Keratinocyte (primary cell): ENCODE measurements around the gene GIT1. TPM values are rescaled to one million over a fixed set of nuclear protein-coding genes. Genes with fewer than 3 reads are reported as not detected.

ENCODE experiments used
- DNase-seq: peaks from one replicate; pipeline ENCODE4 v3.0.0-alpha.2; 2011; ENCODE audit warnings: low read depth, missing footprints, low spot score
- FAIRE-seq: peaks from 2 replicates; lab custom pipeline; 2011; peaks lifted over from hg19 to GRCh38; lab: Jason Lieb, UNC
- H2AFZ ChIP-seq: 2 replicates; pipeline ENCODE4 v1.6.0; 2012; ENCODE audit warnings: low read length, control low read depth, inconsistent platforms; ENCODE audit not compliant: control insufficient read depth
- H3K27ac ChIP-seq: 2 replicates; pipeline ENCODE4 v1.5.1; 2011; ENCODE audit warnings: low read length; ENCODE audit not compliant: control insufficient read depth, insufficient read depth
- H3K27me3 ChIP-seq: 3 replicates; pipeline ENCODE4 v1.6.0; 2011; ENCODE audit warnings: low read length; ENCODE audit not compliant: control insufficient read depth, insufficient read depth; ENCODE audit errors: extremely low read depth
- H3K36me3 ChIP-seq, 2 experiments: 2 replicates in 1 of 2; 3 replicates in 1 of 2; pipeline ENCODE4 v1.5.1; 2011; ENCODE audit warnings: low read length in 2 of 2, mild to moderate bottlenecking in 1 of 2; ENCODE audit not compliant: control insufficient read depth in 2 of 2, insufficient read depth in 2 of 2; ENCODE audit errors: extremely low read depth in 1 of 2
- H3K4me1 ChIP-seq: 3 replicates; pipeline ENCODE4 v1.5.1; 2011; ENCODE audit warnings: low read length; ENCODE audit not compliant: control insufficient read depth, insufficient read depth; ENCODE audit errors: extremely low read depth
- H3K4me2 ChIP-seq: 3 replicates; pipeline ENCODE4 v1.6.0; 2011; ENCODE audit warnings: low read depth, low read length; ENCODE audit not compliant: control insufficient read depth, insufficient read depth; ENCODE audit errors: extremely low read depth
- H3K4me3 ChIP-seq, 3 experiments: fragments of 200-600 bp in 1 of 3; sonication (generic) in 1 of 3; 2 replicates in 2 of 3; 3 replicates in 1 of 3; pipeline ENCODE4 v1.5.1; 2011 to 2016; ENCODE audit warnings: low read length in 3 of 3, mild to moderate bottlenecking in 3 of 3, control low read depth in 2 of 3, inconsistent platforms in 1 of 3, low read depth in 1 of 3, mixed read lengths in 1 of 3, mixed run types in 1 of 3, moderate library complexity in 1 of 3; ENCODE audit not compliant: control insufficient read depth in 2 of 3, insufficient read depth in 2 of 3; ENCODE audit errors: extremely low read depth in 1 of 3
- H3K79me2 ChIP-seq: 2 replicates; pipeline ENCODE4 v1.6.0; 2012; ENCODE audit warnings: low read length; ENCODE audit not compliant: control insufficient read depth, insufficient read depth
- H3K9ac ChIP-seq: 3 replicates; pipeline ENCODE4 v1.6.0; 2011; ENCODE audit warnings: low read length; ENCODE audit not compliant: control insufficient read depth, insufficient read depth; ENCODE audit errors: extremely low read depth
- H3K9me1 ChIP-seq: 3 replicates; pipeline ENCODE4 v1.6.0; 2011; ENCODE audit warnings: low read length; ENCODE audit not compliant: control insufficient read depth, insufficient read depth; ENCODE audit errors: extremely low read depth
- H3K9me3 ChIP-seq: 2 replicates; pipeline ENCODE4 v1.5.1; 2012; ENCODE audit warnings: low read depth, low read length; ENCODE audit not compliant: control insufficient read depth
- H4K20me1 ChIP-seq: 3 replicates; pipeline ENCODE4 v1.6.0; 2011; ENCODE audit warnings: low read length; ENCODE audit not compliant: control insufficient read depth, insufficient read depth; ENCODE audit errors: extremely low read depth
- CTCF ChIP-seq, 3 experiments: IDR thresholded peaks in 1 of 3; conservative IDR thresholded peaks in 1 of 3; optimal IDR thresholded peaks in 1 of 3; 2 replicates in 2 of 3; 3 replicates in 1 of 3; pipeline versions ENCODE3 to v1.5.1; 2011; ENCODE audit warnings: low read length in 3 of 3, mild to moderate bottlenecking in 3 of 3, moderate library complexity in 2 of 3, control low read depth in 1 of 3, inconsistent platforms in 1 of 3; ENCODE audit not compliant: insufficient read depth in 2 of 3; ENCODE audit errors: extremely low read depth in 1 of 3
- EZH2 ChIP-seq: IDR thresholded peaks from one replicate; pipeline ENCODE4 v1.6.1; 2012; ENCODE audit warnings: inconsistent platforms, mild to moderate bottlenecking, low read length, moderate library complexity
- dilution Hi-C: fragments of 300-500 bp; cut with MboI; formaldehyde crosslinking; loops from one replicate; pipeline ENCODE4 v1.7.0; 2020; ENCODE audit warnings: low sequenced_read_pairs; ENCODE audit not compliant: extremely low pct_ligation_motif_present
- polyA plus RNA-seq, 5 experiments: library from polyadenylated mRNA; depleted of rRNA in 3 of 5; stranded (reverse) in 3 of 5; stranded (forward) in 1 of 5; unstranded in 1 of 5; fragments of >200 nt; gene quantifications; 1 replicate in 1 of 5; 2 replicates in 3 of 5; 3 replicates in 1 of 5; pipeline versions ENCODE4 v1.2.1 to v1.2.3, GENCODE V29; 2011 to 2012; ENCODE audit warnings: missing spikeins in 2 of 5, low read depth in 1 of 5, low replicate concordance in 1 of 5

The GIT1 gene
- polyA plus RNA-seq, 1 donor (not counting 4 experiments of a cell fraction or from before 2014, with no cell fraction given) = 42.7 TPM

GRCh38 chr17:29557085-29557738, 32.2 kb downstream of the GIT1 start:
- Histone ChIP-seq H3K9ac (no peak overlapping the region), H3K36me3 (peaks cover 0 to 1% of the 10 kb centered on the region in 2 experiments), H3K4me1 (no peaks in the 10 kb centered on the region), H4K20me1 (no peaks in the 10 kb centered on the region), H2AFZ (no peak overlapping the region), H3K79me2 (no peaks in the 10 kb centered on the region), H3K27ac (no peak overlapping the region), H3K9me3 (no peaks in the 10 kb centered on the region), H3K27me3 (no peaks in the 10 kb centered on the region), H3K4me2 (no peak overlapping the region), H3K4me3 (no peak overlapping the region), H3K9me1 (no peaks in the 10 kb centered on the region)
- no peak for FAIRE-seq
- dilution Hi-C loops = no loop called here
- no peak for DNase-seq
- no peak for TF ChIP-seq EZH2
- no peak for TF ChIP-seq CTCF (optimal IDR thresholded peaks at IDR 0.05 in 1 of 3, IDR thresholded peaks at IDR 0.05 in 1 of 3, conservative IDR thresholded peaks at IDR 0.05 in 1 of 3; ENCODE audit: extremely low read depth in 1 of 3, insufficient read depth in 2 of 3, low read length in 3 of 3)

- Histone ChIP-seq H2AFZ (no peak overlapping the region), H3K27ac (no peak overlapping the region), H3K79me2 (no peaks in the 10 kb centered on the region), H3K9me1 (no peaks in the 10 kb centered on the region), H3K36me3 (no peaks in the 10 kb centered on the region), H3K9me3 (no peaks in the 10 kb centered on the region), H3K9ac (no peak overlapping the region), H3K4me2 (no peak overlapping the region), H3K4me3 (no peak overlapping the region), H4K20me1 (no peaks in the 10 kb centered on the region), H3K4me1 (no peaks in the 10 kb centered on the region), H3K27me3 (no peaks in the 10 kb centered on the region)
- TF ChIP-seq CTCF (optimal IDR thresholded peaks at IDR 0.05 in 1 of 3, IDR thresholded peaks at IDR 0.05 in 1 of 3, conservative IDR thresholded peaks at IDR 0.05 in 1 of 3; ENCODE audit: extremely low read depth in 1 of 3, insufficient read depth in 2 of 3, low read length in 3 of 3) = no peak
- no peak for TF ChIP-seq EZH2
- FAIRE-seq (no peak), DNase-seq (no peak)
- dilution Hi-C loops = no loop called here
Measured at GRCh38 chr17:29555840-29556239, 33.6 kb downstream of the GIT1 start.
